Jurkat, Clone E6-1 (cell line): Measurements from ENCODE around the gene KBTBD4.
A peak's percentile ranks its signal among the peaks of the same experiment; 100 is the strongest.
"Not testable (repeated sequence)": the region's sequence is repeated elsewhere in the genome, so short reads cannot be mapped to it uniquely, and the experiment has no call there.

Experiments used
- DNase-seq: peaks from one replicate; pipeline ENCODE4 v3.0.0-alpha.2; 2011; ENCODE audit warnings: low read depth, low spot score
- H3K4me3 ChIP-seq: 2 replicates; pipeline ENCODE4 v1.5.1; 2011; ENCODE audit warnings: mild to moderate bottlenecking, low read length, control low read depth, moderate library complexity

Gene KBTBD4

GRCh38 chr11:47565340-47566148 lies 13.2 kb downstream of the KBTBD4 start, which contains the start of gene PTPMT1:
Gene PTPMT1, plus strand, starts transcription at chr11:47565599. Its CDS starts 24 bp downstream, at chr11:47565623.
- no peak for DNase-seq

GRCh38 chr11:47564933-47565339 lies 13.8 kb downstream of the KBTBD4 start:
- no peak for DNase-seq
- H3K4me3 ChIP-seq, result peak overlapping the region; percentile 64

More at GRCh38 chr11:47565340-47566148, 13.2 kb downstream of the KBTBD4 start, which contains the start of gene PTPMT1:
- peak within 1 kb of the TSS; percentile 64 for H3K4me3 ChIP-seq

- DNase-seq, H3K4me3 ChIP-seq: not testable (repeated sequence)
Measured at GRCh38 chr11:47564366-47564765, 14.4 kb downstream of the KBTBD4 start.

GRCh38 chr11:47562393-47562792 lies 16.4 kb downstream of the KBTBD4 start:
- not testable (repeated sequence) for DNase-seq, H3K4me3 ChIP-seq

- H3K4me3 ChIP-seq, result no peak overlapping the region
- DNase-seq, result no peak
Measured at GRCh38 chr11:47560426-47560825, 18.3 kb downstream of the KBTBD4 start.

- H3K4me3 ChIP-seq, result no peak overlapping the region
- no peak for DNase-seq
Measured at GRCh38 chr11:47558695-47559094, 20.1 kb downstream of the KBTBD4 start.

- not testable (repeated sequence) for DNase-seq, H3K4me3 ChIP-seq
Measured at GRCh38 chr11:47557004-47557403, 21.8 kb downstream of the KBTBD4 start.

- peak overlapping the region; percentile 67 for H3K4me3 ChIP-seq
- no peak for DNase-seq
Measured at GRCh38 chr11:47553406-47553743, 25.4 kb downstream of the KBTBD4 start.

GRCh38 chr11:47552566-47553405 lies 26.0 kb downstream of the KBTBD4 start, which contains the start of gene CELF1:
Gene CELF1, minus strand, starts transcription at chr11:47553132. Its CDS starts 53,609 bp downstream, at chr11:47499523.
- DNase-seq, result peak; percentile 82
- peak within 1 kb of the TSS; percentile 94 for H3K4me3 ChIP-seq

- H3K4me3 ChIP-seq, result peak overlapping the region; percentile 94
- no peak for DNase-seq
Measured at GRCh38 chr11:47552056-47552565, 26.7 kb downstream of the KBTBD4 start.

- peak; percentile 30 for DNase-seq
- peak overlapping the region; percentile 94 for H3K4me3 ChIP-seq
Measured at GRCh38 chr11:47551086-47551485, 27.7 kb downstream of the KBTBD4 start.

- no peak overlapping the region for H3K4me3 ChIP-seq
- DNase-seq, result no peak
Measured at GRCh38 chr11:47550288-47551047, 28.3 kb downstream of the KBTBD4 start.

GRCh38 chr11:47546274-47546673 lies 32.5 kb downstream of the KBTBD4 start:
- DNase-seq, H3K4me3 ChIP-seq: not testable (repeated sequence)

GRCh38 chr11:47545298-47545697 lies 33.5 kb downstream of the KBTBD4 start:
- no peak for DNase-seq

GRCh38 chr11:47541070-47541469 lies 37.7 kb downstream of the KBTBD4 start:
- no peak for DNase-seq
- H3K4me3 ChIP-seq, result no peak overlapping the region

More at GRCh38 chr11:47545298-47545697, 33.5 kb downstream of the KBTBD4 start:
- no peak overlapping the region for H3K4me3 ChIP-seq

- H3K4me3 ChIP-seq, result no peak overlapping the region
- DNase-seq, result no peak
Measured at GRCh38 chr11:47539681-47540039, 39.1 kb downstream of the KBTBD4 start.

- H3K4me3 ChIP-seq, result no peak overlapping the region
- DNase-seq, result no peak
Measured at GRCh38 chr11:47538741-47539565, 39.8 kb downstream of the KBTBD4 start.

GRCh38 chr11:47536915-47537314 lies 41.9 kb downstream of the KBTBD4 start:
- no peak for DNase-seq
- no peak overlapping the region for H3K4me3 ChIP-seq
